ENCODE results near the gene STK24.

The STK24 gene

GRCh38 chr13:98556968-98557631 lies 19.8 kb downstream of the STK24 start:
- no peak for DNase-seq (ENCODE audit: low spot score)

DNA sequence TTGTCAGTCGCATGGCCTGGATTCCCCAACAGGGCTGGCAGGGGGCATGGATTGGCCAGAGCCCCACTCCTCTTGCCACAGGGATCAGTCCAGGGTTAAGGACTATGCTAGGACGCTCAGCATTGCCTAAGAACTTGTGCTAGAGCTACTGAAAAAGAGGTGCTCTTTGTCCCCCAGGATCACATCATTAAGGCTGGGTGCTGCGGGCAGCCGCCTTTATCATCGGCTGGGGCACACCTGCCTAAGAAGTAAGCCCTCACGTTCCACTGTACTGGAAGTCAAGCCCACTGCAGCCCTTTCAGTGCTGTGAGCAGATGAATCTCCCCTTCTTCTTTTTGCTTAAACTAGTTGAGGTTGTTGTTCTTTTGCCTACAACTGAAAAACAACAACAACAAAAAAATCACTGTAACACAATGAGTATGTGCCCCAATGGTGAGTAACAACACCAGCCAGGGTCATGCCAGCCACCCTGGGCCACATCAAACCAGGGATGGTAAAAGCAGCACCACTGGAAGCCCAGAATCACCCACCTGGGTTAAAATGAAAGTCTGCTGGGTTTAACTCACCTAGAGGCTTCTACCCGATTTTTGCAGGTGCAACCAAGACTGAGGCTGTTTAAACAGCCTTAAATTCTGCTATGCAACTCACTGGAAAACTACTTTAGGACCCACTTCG lies 20.6 kb downstream of the STK24 start:
- no peak for DNase-seq (ENCODE audit: low spot score)

DNA sequence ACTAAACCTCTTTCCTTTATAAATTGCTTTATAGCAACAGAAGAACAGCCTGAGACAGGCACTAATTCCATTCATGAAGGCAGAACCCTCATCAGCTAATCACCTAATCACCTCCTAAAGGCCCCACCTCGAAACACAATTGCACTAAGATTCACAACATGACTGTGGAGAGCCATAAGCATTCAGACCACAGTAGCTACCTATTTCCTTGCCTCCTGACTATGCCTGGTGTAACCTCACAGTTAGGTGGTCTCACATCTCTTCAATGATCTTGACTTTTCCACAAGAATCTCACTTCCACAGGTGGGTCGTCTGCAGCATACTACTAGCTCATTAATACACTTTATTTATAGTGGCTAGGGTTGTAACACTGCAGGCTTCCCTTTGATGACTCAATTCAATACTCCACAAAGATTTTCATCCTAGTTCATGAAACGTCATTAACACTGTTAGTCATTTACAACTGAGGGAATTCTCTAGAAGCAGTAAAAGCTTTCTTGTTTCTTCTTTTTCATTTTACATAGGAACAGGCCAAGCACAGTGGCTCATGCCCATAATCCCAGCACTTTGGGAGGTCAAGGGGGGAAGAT lies 27.1 kb downstream of the STK24 start:
- DNase-seq (ENCODE audit: low spot score): no peak

DNA sequence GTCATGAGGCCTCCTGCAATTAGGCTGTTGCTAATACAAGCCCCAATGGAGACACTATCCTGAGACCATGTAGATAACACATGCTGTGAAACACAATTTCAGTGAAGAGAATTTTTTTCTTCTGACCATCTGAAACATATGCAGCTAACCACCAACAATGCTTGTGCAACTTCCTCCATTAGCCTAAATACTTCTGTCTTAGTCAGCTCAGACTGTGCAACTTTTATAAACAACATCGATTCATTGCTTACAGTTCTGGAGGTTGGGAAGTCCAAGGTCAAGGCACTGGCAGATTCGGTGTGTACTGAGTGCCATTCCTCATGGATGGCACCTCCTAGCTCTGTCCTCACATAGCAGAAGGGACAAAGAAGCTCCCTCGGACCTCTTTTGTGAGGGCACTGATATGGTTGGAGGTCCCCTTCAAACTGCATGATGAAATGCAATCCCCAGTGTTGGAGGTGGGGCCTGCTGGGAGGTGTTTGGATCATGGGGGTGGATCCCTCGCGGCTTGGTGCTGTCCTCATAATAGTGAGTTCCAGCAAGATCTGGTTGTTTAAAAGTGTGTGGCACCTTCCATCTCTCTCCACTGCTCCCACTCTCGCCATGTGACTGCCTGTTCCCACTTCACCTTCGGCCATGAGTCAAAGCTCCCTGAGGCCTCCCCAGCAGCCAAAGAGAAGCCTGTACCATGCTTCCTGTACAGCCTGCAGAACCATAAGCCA lies 27.7 kb downstream of the STK24 start:
- no peak for DNase-seq (ENCODE audit: low spot score)

GRCh38 chr13:98548230-98548629 lies 28.7 kb downstream of the STK24 start:
- DNase-seq (ENCODE audit: low spot score): no peak

DNA sequence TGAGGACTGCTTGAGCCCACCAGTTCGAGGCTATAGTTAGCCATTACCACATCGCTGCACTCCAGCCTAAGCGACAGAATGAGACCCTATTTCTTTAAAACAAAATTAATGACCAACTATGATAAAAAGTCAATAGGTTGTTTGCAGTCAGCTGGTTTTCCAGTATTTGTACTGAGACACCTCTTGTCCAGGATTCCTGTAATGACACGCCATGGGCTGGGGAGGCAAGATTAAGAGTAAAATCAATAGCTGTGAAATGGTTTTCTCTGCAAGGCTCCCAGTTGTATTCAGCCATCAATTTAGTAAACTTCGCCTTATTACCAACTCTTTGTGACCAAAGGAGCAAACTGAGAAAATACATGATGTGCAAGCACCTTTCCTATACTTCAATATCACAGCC lies 29.5 kb downstream of the STK24 start:
- DNase-seq (ENCODE audit: low spot score): no peak

DNA sequence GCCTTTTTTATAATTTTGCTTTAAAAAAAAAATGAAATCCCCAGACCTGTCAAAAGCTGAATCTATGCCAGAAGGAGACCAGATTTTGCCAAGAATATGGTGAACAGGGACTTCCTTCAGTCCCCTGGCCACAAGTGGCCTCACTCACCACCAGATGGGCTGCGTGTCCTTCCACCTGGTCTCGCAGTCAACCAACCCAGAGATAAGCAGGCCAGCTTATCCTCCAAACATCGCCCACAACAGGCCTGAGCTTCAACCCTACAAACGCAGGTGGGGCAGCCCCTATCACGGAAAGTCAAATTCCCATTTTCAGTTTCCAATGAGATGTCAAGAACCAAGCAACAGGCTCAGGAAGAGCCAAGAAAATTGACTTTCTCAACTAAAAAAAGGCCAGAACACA lies 30.5 kb downstream of the STK24 start:
- no peak for DNase-seq (ENCODE audit: low spot score)

- DNase-seq (ENCODE audit: low spot score): no peak
Observed at GRCh38 chr13:98544104-98544710, 32.7 kb downstream of the STK24 start.

GRCh38 chr13:98543378-98544103 lies 33.4 kb downstream of the STK24 start:
- DNase-seq (ENCODE audit: low spot score): no peak

- no peak for DNase-seq (ENCODE audit: low spot score)
Observed at GRCh38 chr13:98542568-98543377, 34.1 kb downstream of the STK24 start.

DNA sequence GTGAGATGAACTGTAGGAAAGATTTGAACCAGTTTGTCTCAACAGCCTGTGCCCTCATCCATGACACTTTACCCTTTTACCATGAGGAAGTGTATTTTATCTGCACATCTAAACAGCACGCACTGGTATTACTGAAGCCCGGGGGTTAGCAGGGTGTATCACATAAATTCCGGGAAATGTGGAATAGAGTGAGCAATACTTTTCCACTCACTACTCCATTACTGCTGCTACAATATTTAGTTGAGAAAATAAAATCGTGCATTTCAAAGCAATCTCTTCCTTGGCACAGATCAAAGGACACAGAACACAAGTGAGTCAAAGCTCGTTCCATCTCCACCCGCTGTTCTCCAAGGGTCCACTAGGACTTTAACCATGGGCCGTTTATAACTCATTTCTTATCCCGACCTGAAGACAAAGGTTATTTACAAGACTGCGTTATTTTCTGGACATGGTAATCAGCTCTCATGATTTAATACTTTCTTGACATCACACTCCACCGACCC lies 35.2 kb downstream of the STK24 start:
- no peak for DNase-seq (ENCODE audit: low spot score)

GRCh38 chr13:98541191-98541590 lies 35.7 kb downstream of the STK24 start:
- no peak for DNase-seq (ENCODE audit: low spot score)

DNA sequence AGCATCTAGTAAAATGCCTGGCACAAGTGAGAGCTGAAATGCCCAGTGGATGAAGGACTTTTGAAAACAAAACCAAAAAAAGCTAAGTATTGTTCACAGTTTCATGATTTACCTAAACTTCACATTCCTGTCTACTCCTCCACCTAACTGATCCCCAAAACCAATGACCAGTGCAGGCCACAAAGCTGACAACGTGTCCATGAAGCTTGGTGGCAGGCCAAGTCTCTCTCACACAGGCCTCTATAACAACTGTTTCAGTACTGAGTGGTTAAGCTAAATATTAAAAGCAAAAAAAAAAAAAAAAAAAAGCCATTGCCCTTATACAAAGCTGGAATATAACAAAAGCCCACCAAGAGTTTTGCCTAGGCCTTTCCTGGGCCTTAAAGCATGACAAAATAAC lies 36.4 kb downstream of the STK24 start:
- no peak for DNase-seq (ENCODE audit: low spot score)

- DNase-seq (ENCODE audit: low spot score): no peak
Observed at GRCh38 chr13:98539666-98540065, 37.2 kb downstream of the STK24 start.

- DNase-seq (ENCODE audit: low spot score): no peak
Observed at GRCh38 chr13:98538876-98539275, 38.0 kb downstream of the STK24 start.

DNA sequence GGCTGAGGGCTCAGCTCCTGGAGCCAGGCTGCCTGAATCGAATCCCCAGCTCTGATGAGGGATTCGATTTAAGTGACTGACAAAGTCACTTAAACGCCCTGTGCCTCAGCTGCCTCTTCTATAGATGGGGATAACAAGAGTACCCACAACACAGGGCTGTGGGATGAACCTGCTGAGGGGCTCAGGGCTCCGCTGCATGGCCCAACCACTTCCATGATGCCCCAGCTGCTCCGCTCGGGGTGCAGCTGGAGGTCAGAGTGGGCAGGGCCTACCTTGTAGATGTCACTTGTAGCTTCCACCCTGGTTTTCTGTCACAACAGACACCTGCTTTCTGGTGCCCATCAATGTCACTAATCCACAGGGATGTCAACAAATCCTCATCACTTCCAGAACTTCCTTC lies 39.2 kb downstream of the STK24 start:
- DNase-seq (ENCODE audit: low spot score): no peak

DNA sequence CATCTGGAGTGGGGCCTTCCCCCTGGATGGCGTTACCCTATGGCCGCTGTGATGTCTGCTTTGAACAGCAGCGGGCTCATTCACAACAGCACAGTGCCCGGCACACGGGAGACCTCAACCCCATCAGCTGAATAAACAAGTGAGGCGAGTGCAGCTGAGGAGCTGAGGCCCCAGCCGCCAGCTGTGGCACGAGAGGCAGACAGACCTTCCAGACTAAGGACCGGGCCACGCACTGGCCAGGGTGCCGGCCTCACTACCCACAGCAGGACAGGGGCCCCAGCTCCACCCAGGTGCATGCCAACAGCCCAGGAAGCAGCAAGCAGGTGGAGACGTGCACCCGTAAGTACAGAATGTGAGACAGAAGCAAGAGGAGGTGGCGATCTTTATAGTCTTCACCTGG lies 39.6 kb downstream of the STK24 start:
- DNase-seq (ENCODE audit: low spot score): no peak

DNA sequence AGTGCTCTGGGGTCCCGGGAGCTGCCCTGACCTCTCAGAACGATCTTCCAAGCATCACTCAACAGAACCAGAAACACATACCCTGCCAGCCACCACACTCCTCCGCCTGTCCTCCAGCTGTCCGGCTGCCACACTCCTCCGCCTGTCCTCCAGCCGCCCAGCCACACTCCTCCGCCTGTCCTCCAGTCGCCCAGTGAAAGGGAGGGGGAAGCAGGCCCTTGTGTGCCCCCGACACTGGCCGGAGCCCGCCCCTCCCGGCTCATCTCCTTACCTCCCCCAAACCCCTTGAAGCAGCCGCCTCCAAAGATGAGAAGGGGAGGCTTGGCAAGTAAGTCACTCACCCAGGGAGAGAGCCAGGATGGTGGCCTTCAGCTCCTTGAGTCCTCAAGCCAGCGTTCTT lies 40.2 kb downstream of the STK24 start:
- no peak for DNase-seq (ENCODE audit: low spot score)

DNA sequence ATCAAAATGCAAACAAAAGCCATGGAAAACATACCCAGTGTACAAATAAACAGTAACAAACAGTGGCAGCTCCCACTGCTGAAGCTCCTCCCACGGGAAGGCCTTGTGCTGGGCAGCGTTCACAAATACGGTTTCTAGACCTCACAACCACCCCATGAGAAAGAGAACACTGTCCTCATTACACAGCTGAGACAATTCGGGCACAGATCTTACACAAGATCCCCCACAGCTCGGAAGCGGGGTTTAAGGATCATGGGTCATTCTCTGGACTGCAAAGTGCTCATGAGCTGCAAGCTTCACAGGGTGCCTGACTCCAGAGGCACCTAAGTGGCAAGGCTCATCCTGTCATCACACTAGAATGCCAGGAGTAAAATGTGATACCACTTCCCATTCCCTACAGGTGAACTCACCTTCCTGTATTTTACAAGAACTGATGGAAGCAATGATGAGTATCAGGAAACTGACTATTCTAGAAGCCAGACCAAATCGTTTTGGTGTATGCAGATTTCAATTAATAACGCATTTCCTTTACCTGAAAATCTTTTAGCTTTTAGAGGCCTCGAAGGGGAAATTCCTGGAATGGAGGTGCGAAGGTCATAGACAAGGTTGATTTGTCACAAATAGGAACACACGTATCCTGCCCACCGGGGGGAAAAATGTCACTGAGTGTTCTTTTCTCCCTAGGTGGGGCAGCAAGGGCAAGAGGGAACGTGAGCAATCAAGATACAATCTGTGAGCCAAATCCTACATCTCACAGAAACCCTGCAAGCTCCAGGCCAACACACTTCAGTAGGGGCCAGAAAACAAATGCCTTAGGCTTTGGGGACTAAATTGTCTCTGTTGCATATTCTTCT lies 41.2 kb downstream of the STK24 start:
- DNase-seq (ENCODE audit: low spot score): no peak

GRCh38 chr13:98534821-98535220 lies 42.1 kb downstream of the STK24 start:
- DNase-seq (ENCODE audit: low spot score): no peak
